ENCODE results near the gene PIGQ. TPM values are rescaled to one million over a fixed set of nuclear protein-coding genes. Genes with fewer than 3 reads are reported as not detected.

Gene PIGQ
- total RNA-seq, 1 experiment from 2014 or later = 83.5 TPM

GRCh38 chr16:574021-574760 is 4.4 kb downstream of the PIGQ start:
- in situ Hi-C loops (cut with HindIII; ENCODE audit: low pct_unique_long_range_greater_than_20kb, low sequenced_read_pairs) = no loop called here

More at GRCh38 chr16:574021-574760, 4.4 kb downstream of the PIGQ start:
- no peaks in the 10 kb centered on the region for H3K9me3 ChIP-seq (ENCODE audit: control insufficient read depth, insufficient read depth, low read depth, low read length)
- BruUV-seq (replicated peaks) = no TSS peak
- no peaks in the 10 kb centered on the region for H3K27me3 ChIP-seq (ENCODE audit: control insufficient read depth, insufficient read depth, low read length)
- no peak overlapping the region for H3K27ac ChIP-seq (ENCODE audit: low read length)
- DNase-seq (ENCODE audit: low read depth, low spot score) (no peak), ATAC-seq (no peak)
- TF ChIP-seq REST (IDR thresholded peaks at IDR 0.05; ENCODE audit: insufficient read depth in 1 of 2, low read depth in 2 of 2, low read length in 1 of 2) = no peak
- TF ChIP-seq TCF7L2 (IDR thresholded peaks at IDR 0.05; ENCODE audit: low read depth, low read length) = no peak
- no peak for TF ChIP-seq CTCF (IDR thresholded peaks at IDR 0.05)
- TF ChIP-seq SIN3A (IDR thresholded peaks at IDR 0.05; ENCODE audit: borderline replicate concordance, insufficient read depth, low read depth, low read length) = no peak
- TF ChIP-seq POLR2AphosphoS5 (IDR thresholded peaks at IDR 0.05; ENCODE audit: low read depth, low read length) = no peak
- intact Hi-C loops (cut with micrococcal nuclease; ENCODE audit: unreplicated experiment) = no loop called here
- peaks cover 16% of the 10 kb centered on the region for H3K4me1 ChIP-seq (ENCODE audit: control insufficient read depth, insufficient read depth, low read length)
- no peak overlapping the region for H3K4me3 ChIP-seq (ENCODE audit: low read depth in 2 of 2, low read length in 2 of 2)
- POLR2A ChIA-PET = no interaction called here
- H3K36me3 ChIP-seq (ENCODE audit: control insufficient read depth, insufficient read depth, low read length) = no peaks in the 10 kb centered on the region
- CTCF ChIA-PET = interaction anchor here (0.5 kb wide), 1 partner anchor 43 kb away, joined by 6 read pairs; no protein-coding TSS in a partner anchor
